Hepatocyte (in vitro differentiated cells): Measurements from ENCODE around the gene LINC00305.

Source experiments
- EZH2 ChIP-seq: fragments of 200-600 bp; sonication (generic); IDR thresholded peaks from 2 replicates; pipeline ENCODE4 v1.6.1; 2016; ENCODE audit warnings: antibody characterized with exemption, mild to moderate bottlenecking, borderline replicate concordance
- EZH2phosphoT487 ChIP-seq: fragments of 200-600 bp; sonication (generic); IDR thresholded peaks from one replicate; pipeline ENCODE4 v1.6.1; 2018; ENCODE audit warnings: antibody characterized with exemption, mild to moderate bottlenecking, low read depth, moderate library complexity; ENCODE audit not compliant: unreplicated experiment, severe bottlenecking
- TF ChIP-seq, protein P1 (sequence below): fragments of 200-600 bp; sonication (generic); IDR thresholded peaks from 2 replicates; pipeline ENCODE4 v1.5.1; 2016; ENCODE audit warnings: antibody characterized with exemption, mild to moderate bottlenecking; ENCODE audit not compliant: poor library complexity

DNA sequence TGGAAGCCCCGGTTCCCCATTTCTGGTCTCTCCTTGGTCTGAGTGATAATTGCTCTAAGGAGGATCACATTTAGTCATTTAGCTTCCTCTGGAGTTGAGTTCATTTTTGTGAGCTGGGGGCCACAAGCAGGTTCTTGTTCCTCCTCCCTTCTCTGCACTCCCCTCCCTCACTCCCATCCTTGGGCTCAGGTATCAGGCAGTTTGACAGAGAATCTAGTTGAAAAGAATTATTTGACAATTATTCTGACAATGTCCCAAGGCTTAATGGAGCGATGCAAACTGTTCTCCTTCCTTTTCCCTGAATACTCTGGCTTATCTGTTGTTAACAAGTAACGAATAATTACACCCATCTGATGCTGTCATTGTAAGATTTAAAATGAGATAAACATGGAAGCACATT lies 117.5 kb downstream of the LINC00305 start:
- TF ChIP-seq, protein P1, sequence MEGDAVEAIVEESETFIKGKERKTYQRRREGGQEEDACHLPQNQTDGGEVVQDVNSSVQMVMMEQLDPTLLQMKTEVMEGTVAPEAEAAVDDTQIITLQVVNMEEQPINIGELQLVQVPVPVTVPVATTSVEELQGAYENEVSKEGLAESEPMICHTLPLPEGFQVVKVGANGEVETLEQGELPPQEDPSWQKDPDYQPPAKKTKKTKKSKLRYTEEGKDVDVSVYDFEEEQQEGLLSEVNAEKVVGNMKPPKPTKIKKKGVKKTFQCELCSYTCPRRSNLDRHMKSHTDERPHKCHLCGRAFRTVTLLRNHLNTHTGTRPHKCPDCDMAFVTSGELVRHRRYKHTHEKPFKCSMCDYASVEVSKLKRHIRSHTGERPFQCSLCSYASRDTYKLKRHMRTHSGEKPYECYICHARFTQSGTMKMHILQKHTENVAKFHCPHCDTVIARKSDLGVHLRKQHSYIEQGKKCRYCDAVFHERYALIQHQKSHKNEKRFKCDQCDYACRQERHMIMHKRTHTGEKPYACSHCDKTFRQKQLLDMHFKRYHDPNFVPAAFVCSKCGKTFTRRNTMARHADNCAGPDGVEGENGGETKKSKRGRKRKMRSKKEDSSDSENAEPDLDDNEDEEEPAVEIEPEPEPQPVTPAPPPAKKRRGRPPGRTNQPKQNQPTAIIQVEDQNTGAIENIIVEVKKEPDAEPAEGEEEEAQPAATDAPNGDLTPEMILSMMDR, result no peak
- TF ChIP-seq EZH2 (no peak), EZH2phosphoT487 (no peak)
